Activated CD4-positive, alpha-beta T cell treated with anti-CD3 and anti-CD28 coated beads, Interleukin-2, amount 10 ng/mL, durations not matched to agents 24 days and 14 days (primary cell): ENCODE measurements around the gene PTPN20. TPM values are rescaled to one million over a fixed set of nuclear protein-coding genes. Genes with fewer than 3 reads are reported as not detected.

Experiments used
- DNase-seq: peaks from one replicate; pipeline ENCODE4 v3.0.0; 2022
- H3K27ac Mint-ChIP-seq: one replicate; pipeline ENCODE4 v1.8.0; 2022; ENCODE audit warnings: mild to moderate bottlenecking, mixed read lengths
- H3K27me3 Mint-ChIP-seq: one replicate; pipeline ENCODE4 v1.8.0; 2022; ENCODE audit warnings: mixed read lengths
- H3K36me3 Mint-ChIP-seq: one replicate; pipeline ENCODE4 v1.8.0; 2022; ENCODE audit warnings: low read depth, mild to moderate bottlenecking, mixed read lengths
- H3K4me1 Mint-ChIP-seq: one replicate; pipeline ENCODE4 v1.8.0; 2021; ENCODE audit warnings: mixed read lengths
- H3K4me3 Mint-ChIP-seq: one replicate; pipeline ENCODE4 v1.8.0; 2022; ENCODE audit warnings: mild to moderate bottlenecking, moderate library complexity, mixed read lengths
- H3K9me3 Mint-ChIP-seq: one replicate; pipeline ENCODE4 v1.8.0; 2021; ENCODE audit warnings: mixed read lengths
- intact Hi-C: fragments of 100-400 bp; cut with micrococcal nuclease; formaldehyde crosslinking; loops from one replicate; pipeline ENCODE4 v1.15.1; 2023
- total RNA-seq: library from RNA; stranded (reverse); gene quantifications from 2 replicates; pipeline ENCODE4 v1.2.3, GENCODE V29; 2022

Gene PTPN20
- total RNA-seq, 1 donor from 2014 or later = 0.28 TPM

DNA sequence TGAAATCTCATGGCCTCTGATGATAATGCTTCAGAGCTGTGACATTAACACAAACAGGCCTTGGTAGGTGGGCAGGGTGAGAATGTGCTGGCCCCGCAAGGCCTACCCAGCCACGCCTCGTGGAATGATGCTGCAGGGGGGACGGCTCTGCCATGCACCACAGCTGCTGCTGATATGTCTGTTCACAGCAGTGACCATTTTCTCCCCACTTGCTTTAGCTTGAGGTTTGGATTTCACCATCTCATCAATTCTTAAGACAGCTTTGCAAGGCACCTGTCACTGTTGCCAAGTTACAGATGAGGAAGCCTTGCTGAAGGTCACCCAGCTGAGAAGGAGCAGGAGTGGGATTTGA lies 128.3 kb downstream of the PTPN20 start:
- DNase-seq = no peak
- Mint-ChIP-seq H3K4me3 (no peak overlapping the region), H3K27me3 (peaks cover 3% of the 10 kb centered on the region), H3K9me3 (no peaks in the 10 kb centered on the region), H3K4me1 (no peaks in the 10 kb centered on the region), H3K27ac (no peak overlapping the region), H3K36me3 (no peaks in the 10 kb centered on the region)
- intact Hi-C loops = no loop called here

DNA sequence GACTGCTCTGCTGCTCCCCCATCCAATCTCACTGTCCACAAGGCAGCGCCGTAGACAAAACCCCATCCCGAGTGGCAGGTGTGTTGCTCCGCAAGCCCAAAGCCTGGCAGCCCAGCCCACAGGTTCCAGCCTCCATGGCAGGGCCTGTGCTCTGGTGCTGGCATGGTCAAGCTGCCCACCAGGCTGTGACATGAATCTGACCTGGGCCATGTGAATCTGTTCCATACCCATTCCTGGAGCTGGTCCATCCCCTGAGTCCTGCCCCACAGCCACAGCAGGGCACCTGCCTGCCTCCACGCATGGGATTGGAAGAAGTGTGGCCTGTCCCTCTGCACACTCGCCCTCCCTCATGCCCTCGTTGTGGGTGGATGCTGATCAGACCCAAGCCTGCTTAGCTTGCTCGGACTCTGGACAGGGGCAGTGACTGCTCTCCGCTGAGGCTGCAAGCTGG lies 128.8 kb downstream of the PTPN20 start:
- Mint-ChIP-seq H3K4me1 (no peaks in the 10 kb centered on the region), H3K9me3 (no peaks in the 10 kb centered on the region), H3K4me3 (no peak overlapping the region), H3K36me3 (no peaks in the 10 kb centered on the region), H3K27me3 (peaks cover 3% of the 10 kb centered on the region), H3K27ac (no peak overlapping the region)
- DNase-seq = no peak
- intact Hi-C loops = no loop called here

DNA sequence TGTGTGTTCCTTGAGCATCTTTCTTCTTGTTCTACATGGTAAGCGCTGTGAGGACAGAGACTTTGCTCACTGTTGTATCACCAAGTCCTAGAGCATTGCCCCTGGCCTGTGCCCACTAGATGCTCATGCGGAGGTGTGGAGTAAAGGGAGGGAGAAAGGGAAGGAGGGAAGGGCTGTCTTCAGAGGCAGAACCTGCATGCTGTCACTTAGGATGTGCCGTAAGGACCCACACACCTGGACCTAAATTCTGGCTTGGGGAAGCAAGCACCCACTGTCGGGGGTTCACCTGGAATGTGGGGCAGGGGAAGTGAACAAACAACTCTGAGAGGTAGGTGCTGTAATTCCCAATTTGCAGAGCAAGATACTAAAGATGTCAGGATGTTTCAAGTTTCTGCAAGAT lies 129.5 kb downstream of the PTPN20 start:
- H3K4me3 Mint-ChIP-seq = no peak overlapping the region
- no peaks in the 10 kb centered on the region for H3K9me3 Mint-ChIP-seq
- H3K27ac Mint-ChIP-seq = no peak overlapping the region
- peaks cover 3% of the 10 kb centered on the region for H3K27me3 Mint-ChIP-seq
- no peaks in the 10 kb centered on the region for H3K4me1 Mint-ChIP-seq
- no peaks in the 10 kb centered on the region for H3K36me3 Mint-ChIP-seq
- intact Hi-C loops = no loop called here
- DNase-seq = no peak

DNA sequence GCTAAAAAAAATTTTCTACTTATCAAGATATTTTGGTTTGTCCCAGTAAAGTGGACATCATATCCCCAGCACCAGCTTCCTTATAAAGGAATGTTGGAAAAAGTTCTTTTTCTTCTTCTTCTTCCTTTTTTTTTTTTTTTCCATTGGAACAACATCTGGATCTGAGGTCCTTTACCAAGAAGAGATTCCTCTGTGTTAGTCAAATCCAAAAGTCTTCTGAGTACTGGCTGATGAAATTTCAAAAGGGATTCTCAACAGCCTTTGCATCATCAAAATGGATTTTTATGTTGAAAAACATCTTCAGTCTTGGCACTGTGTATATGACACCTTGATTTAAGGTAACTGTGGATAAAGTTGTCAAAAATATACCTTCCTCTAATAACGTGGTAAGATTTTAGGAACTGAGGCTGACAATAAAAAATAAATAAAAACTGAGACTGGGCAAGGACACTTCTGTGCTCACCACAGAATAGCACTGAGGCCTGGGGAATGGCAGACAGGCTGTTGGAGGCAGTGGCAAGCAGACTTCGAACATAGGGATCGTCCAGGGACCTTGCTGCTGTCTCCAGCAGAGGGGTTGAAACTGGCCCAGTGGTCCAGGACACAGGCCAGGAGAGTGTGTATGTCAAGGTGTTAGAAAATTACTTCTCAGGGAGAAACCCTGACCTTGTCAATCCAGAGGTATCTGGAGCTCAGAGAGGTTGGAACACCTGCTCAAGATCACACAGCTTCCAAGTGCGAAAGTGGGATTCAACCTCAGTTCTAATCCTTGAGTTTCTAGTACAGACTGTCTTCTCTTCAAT lies 130.4 kb downstream of the PTPN20 start:
- DNase-seq = no peak
- no peaks in the 10 kb centered on the region for H3K9me3 Mint-ChIP-seq
- H3K36me3 Mint-ChIP-seq = no peaks in the 10 kb centered on the region
- no peaks in the 10 kb centered on the region for H3K4me1 Mint-ChIP-seq
- no peak overlapping the region for H3K4me3 Mint-ChIP-seq
- peaks cover 3% of the 10 kb centered on the region for H3K27me3 Mint-ChIP-seq
- no peak overlapping the region for H3K27ac Mint-ChIP-seq
- intact Hi-C loops = no loop called here

DNA sequence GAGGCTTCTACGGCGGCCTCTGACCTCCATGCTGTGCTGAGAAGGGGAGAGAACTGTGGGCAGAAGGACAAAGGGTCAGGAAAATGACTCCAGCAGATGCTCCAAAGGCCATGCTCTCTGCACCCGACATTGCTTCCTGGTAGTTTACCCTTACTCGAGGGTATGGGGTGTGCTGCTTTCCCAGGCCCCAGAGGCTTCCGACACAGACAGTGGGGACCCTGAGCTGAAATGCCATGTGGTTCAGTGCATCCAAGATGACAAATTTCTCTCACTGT lies 130.9 kb downstream of the PTPN20 start:
- H3K27ac Mint-ChIP-seq = no peak overlapping the region
- DNase-seq = no peak
- H3K4me1 Mint-ChIP-seq = no peaks in the 10 kb centered on the region
- no peaks in the 10 kb centered on the region for H3K9me3 Mint-ChIP-seq
- H3K27me3 Mint-ChIP-seq = peaks cover 1% of the 10 kb centered on the region
- intact Hi-C loops = no loop called here
- H3K4me3 Mint-ChIP-seq = no peak overlapping the region
- no peaks in the 10 kb centered on the region for H3K36me3 Mint-ChIP-seq

DNA sequence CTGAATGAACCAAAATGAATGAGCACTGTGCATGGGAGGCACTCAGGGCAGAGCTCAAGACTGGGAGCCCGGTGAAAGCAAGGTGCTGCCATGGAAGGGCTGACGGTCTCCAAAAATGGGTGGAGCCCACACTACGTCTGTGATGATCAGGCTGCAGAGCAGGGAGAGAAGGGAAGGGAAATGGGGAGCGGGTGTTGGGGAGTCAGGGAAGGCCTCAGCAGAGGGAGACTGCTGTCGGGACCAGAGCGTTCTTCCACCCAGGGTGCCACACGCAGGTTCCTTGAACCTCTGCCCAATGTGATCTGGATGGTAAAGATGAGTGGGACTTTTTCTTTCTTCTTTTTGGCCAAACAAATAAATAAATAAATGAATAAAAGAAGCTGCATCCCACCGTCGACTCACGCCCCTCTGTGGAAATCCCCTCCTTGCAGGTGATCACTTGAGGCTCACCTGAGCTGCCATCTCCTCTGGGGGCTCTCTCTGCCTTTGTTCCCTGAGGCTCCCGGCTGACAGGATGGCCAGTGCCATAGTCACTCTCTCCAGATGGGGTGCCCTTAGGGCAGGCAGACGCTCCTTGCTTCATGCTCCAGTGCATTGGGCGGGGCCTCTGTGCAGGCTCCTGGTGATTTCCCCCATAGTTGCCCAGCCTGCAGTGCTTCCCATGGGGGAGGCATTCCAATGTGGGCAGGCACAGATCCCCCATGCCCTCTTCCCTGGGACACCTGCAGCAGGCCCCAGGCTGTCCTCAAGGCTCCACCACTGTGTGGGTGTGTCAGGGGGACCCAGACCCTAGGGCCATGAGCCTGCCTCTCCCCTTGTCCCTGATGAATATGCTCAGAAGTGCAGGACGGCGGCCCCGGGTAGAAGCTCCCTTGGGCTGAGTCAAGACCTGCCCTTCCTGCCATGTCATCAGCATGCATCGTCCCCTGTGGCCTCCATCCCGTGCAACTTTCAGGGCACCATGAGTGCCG lies 131.8 kb downstream of the PTPN20 start:
- H3K9me3 Mint-ChIP-seq = no peaks in the 10 kb centered on the region
- H3K4me1 Mint-ChIP-seq = peaks cover 2% of the 10 kb centered on the region
- no peak for DNase-seq
- H3K27ac Mint-ChIP-seq = no peak overlapping the region
- no peaks in the 10 kb centered on the region for H3K36me3 Mint-ChIP-seq
- intact Hi-C loops = no loop called here
- H3K4me3 Mint-ChIP-seq = no peak overlapping the region
- no peaks in the 10 kb centered on the region for H3K27me3 Mint-ChIP-seq

DNA sequence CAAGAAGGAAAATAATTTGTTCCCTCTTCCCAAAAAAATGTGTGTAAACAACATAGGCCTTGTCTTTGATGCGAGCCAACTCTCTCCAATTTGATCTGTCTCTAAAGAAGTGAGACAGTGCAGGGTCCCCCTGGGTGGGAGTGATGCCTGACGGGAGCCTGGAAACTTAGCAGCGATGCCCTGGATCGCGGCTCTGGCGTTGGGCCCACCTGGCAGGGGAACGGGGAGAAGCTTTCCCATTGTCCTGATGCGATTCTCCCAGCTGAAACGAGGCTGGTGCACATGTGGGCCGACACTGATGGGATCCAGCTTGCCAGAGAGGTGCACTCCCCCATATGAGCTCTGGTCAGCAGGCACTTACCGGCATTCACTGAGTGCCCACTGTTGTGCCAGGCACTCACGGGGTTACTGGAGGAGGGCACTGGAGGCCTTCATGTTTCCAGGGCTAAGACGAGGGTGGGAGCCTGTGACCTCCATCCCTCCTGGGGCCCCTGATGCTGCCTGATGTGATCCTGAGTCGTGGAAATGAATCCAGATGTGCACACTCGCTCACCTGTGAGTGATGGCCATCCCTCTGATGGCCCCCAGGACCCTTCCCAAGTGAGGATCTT lies 132.8 kb downstream of the PTPN20 start:
- H3K4me1 Mint-ChIP-seq = peaks cover 6% of the 10 kb centered on the region
- H3K4me3 Mint-ChIP-seq = no peak overlapping the region
- no peak for DNase-seq
- no peak overlapping the region for H3K27ac Mint-ChIP-seq
- H3K27me3 Mint-ChIP-seq = no peaks in the 10 kb centered on the region
- H3K36me3 Mint-ChIP-seq = no peaks in the 10 kb centered on the region
- no peaks in the 10 kb centered on the region for H3K9me3 Mint-ChIP-seq
- intact Hi-C loops = no loop called here

DNA sequence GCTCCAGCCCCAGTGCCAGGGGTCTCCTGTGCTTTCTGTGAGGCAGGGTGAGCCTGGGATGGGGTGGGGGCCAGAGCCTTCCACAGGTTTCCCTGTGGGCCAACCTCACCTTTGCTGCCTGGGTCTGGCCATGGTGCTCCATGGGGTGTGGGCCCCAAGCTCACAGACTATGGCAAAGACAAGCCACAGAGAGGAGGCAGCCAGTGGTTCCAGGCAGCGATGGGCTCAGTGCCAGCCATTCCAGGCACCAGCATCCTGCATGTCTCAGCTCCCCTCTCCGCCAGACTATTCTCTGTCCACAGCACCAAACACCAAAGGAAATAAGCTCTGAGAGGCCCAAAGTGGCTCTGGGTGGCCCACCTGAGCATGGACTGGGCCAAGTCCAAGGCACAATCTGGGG lies 133.5 kb downstream of the PTPN20 start:
- no peak overlapping the region for H3K4me3 Mint-ChIP-seq
- H3K36me3 Mint-ChIP-seq = no peaks in the 10 kb centered on the region
- intact Hi-C loops = no loop called here
- H3K4me1 Mint-ChIP-seq = peaks cover 6% of the 10 kb centered on the region
- H3K27me3 Mint-ChIP-seq = no peaks in the 10 kb centered on the region
- DNase-seq = no peak
- H3K9me3 Mint-ChIP-seq = no peaks in the 10 kb centered on the region
- H3K27ac Mint-ChIP-seq = no peak overlapping the region

DNA sequence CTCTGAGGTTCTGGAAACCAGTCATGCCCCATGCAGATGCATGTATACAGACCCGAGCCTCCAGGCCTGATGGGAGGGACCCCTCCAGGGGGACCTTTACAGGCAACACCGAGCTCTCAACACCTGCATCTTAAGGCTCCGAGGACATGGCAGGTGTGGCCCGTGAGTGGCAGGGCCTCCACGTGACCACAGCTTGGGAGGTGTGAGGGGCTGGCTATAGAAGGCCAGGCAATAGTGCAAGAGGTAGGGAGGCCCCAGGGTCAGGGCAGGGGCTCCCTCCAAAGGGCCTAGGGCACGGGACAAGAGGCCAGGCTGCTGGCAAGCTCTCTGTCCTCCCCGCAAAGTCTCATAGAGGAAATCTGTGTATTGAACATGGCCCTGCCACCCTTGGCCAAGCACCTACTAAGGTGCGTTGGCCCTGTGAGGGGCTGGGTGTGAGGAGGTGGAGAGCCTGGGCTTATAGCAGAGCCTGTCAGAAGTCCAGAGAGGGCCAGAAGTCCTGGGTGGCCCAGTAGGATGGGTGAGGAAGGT lies 134.2 kb downstream of the PTPN20 start:
- no peaks in the 10 kb centered on the region for H3K27me3 Mint-ChIP-seq
- DNase-seq = no peak
- H3K4me1 Mint-ChIP-seq = peaks cover 6% of the 10 kb centered on the region
- no peaks in the 10 kb centered on the region for H3K36me3 Mint-ChIP-seq
- H3K9me3 Mint-ChIP-seq = no peaks in the 10 kb centered on the region
- no peak overlapping the region for H3K27ac Mint-ChIP-seq
- H3K4me3 Mint-ChIP-seq = no peak overlapping the region
- intact Hi-C loops = no loop called here

DNA sequence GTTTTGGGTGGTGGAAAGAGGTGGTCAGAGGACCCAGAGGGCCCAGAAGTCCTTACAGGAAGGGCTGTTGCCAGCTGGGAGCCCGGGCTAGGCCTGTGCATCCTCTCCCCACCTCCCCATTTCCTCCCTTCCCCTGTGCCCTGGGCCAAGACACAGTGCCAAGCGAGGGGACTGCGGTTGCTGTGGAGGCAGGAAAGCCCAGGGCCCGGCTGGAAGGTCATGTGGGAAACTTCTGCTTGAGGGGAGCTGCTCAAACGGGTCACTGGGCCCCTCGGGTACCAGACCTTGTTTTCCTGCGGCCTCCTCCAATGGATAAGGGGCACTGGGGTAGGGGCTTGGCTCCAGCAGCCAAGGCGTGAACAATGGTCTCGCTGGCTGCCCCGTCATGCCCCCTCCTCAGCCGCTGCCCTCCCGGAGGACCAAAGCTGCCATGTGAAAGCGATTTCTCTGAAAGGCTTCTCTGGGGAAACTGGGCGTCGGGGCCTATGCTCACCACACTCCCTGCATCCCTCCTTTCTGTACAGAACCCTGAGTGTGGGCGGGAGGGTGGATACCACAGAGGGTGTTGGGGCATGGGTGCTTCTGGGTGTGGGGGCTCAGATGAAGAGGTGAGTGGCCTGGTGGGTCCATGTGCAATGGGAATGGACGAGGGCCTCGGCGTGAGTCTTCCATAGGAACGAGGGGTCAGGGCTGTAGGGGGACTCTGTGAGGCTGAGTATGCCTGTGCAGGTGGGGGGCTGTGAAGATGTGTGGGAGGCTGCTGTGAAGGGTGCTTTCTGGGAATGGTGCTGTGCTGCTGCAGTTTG lies 135.3 kb downstream of the PTPN20 start:
- H3K9me3 Mint-ChIP-seq = no peaks in the 10 kb centered on the region
- H3K36me3 Mint-ChIP-seq = no peaks in the 10 kb centered on the region
- intact Hi-C loops = loop anchor here (1.0 to 2.0 kb wide), 3 partner anchors 22 to 294 kb away; no protein-coding TSS in a partner anchor
- H3K27me3 Mint-ChIP-seq = no peaks in the 10 kb centered on the region
- no peak for DNase-seq
- no peak overlapping the region for H3K27ac Mint-ChIP-seq
- no peak overlapping the region for H3K4me3 Mint-ChIP-seq
- peaks cover 6% of the 10 kb centered on the region for H3K4me1 Mint-ChIP-seq

DNA sequence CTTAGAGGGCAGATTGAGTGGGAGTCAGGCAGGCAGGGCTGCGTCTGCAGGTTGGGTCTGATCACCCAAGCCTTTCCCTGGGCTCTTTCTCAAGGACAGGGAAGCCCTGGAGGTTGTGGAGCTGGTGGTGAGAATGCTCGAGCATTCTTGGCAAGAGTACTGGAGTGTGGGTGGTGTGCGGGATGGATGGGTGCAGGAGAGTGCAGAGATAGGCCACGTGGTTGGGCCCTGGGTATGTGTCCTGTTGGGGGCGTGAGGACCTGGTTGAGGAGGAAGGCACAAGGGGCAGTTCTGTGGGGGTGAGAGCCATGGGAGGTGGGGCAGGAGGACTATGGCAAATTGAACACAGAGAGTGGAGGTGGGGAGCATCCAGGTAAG lies 135.9 kb downstream of the PTPN20 start:
- no peaks in the 10 kb centered on the region for H3K27me3 Mint-ChIP-seq
- H3K9me3 Mint-ChIP-seq = no peaks in the 10 kb centered on the region
- H3K4me1 Mint-ChIP-seq = peaks cover 6% of the 10 kb centered on the region
- DNase-seq = no peak
- intact Hi-C loops = loop anchor here (1.0 to 2.0 kb wide), 3 partner anchors 22 to 293 kb away; no protein-coding TSS in a partner anchor
- no peak overlapping the region for H3K4me3 Mint-ChIP-seq
- peak overlapping the region; percentile 1 for H3K27ac Mint-ChIP-seq
- no peaks in the 10 kb centered on the region for H3K36me3 Mint-ChIP-seq

DNA sequence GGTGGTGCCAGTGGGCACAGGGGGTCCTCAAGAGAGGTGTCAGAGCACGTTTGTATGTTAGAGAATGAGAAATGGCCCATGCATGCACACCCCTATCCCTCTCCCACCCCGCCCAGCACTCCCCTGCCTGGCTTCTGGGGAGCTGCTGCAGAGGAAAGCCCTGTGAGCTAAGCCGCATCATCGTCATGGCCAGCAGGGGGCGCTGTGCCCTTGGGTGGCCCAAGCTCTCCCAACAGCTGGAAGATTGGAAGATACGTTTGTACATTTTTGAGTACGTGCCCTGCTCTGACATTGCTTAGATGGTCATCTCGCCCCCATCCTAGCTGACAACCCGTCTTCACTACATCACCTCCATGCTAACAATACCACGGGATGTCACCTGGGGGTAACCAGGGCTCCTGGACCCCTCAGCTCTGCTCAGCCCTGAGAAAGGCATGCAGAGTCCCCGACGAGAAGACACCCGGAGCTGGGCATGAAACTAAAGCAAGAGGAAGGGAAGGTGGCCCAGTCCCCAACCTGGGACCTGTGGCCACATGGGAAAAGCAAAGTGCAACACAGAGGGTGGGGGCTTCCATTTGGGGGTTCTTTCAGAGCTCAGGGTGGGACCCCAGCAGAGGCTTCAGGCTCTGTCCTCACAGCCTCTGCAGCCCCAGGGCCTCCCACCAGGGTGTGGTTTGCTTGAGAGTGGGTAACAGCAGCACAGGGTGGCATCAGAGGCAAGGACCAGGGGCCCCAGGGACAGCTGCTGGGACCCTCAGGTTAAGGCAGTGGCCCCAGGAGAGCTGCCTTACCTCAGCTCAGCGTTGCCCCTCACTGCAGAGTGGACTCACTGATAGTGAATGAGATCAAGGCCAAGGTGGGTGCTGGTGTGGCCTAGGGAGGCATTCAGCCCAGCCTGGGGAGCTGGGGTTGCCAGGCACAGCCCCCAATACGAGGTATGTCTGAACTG lies 136.6 kb downstream of the PTPN20 start:
- Mint-ChIP-seq H3K27me3 (no peaks in the 10 kb centered on the region), H3K4me1 (peaks cover 6% of the 10 kb centered on the region), H3K36me3 (no peaks in the 10 kb centered on the region), H3K27ac (peak overlapping the region; percentile 18), H3K9me3 (no peaks in the 10 kb centered on the region), H3K4me3 (no peak overlapping the region)
- intact Hi-C loops = loop anchor here (1.0 to 2.0 kb wide), 3 partner anchors 23 to 292 kb away; no protein-coding TSS in a partner anchor
- DNase-seq = peak; percentile 92
